Right lobe of liver (tissue), 6 donors: ENCODE measurements around the gene ERBB4. TPM values are rescaled to one million over a fixed set of nuclear protein-coding genes. Genes with fewer than 3 reads are reported as not detected.

Source experiments
- ATAC-seq, 4 donors: fragments of 200-7000 bp; cut with Tn5 transposase; one replicate each; pipeline ENCODE4 v1.9.1; 2020; ENCODE audit warnings: mild to moderate bottlenecking in 4 of 4, moderate library complexity in 4 of 4
- DNase-seq, 3 donors: peaks; one replicate each; pipeline ENCODE4 v3.0.0-alpha.2; 2020
- H3K27ac ChIP-seq, 3 donors: fragments of 200-600 bp; one replicate each; pipeline ENCODE4 v1.8.0; 2022
- H3K27me3 ChIP-seq, 2 donors: fragments of 200-600 bp; one replicate each; pipeline ENCODE4 v1.8.0; 2022
- H3K36me3 ChIP-seq, 4 donors: fragments of 200-600 bp; sonication (generic) in 1 of 4; one replicate each; pipeline versions ENCODE4 v1.5.1 to v1.8.0; 2017 to 2022; ENCODE audit warnings: control low read depth in 1 of 4
- H3K4me1 ChIP-seq, 4 donors: fragments of 200-600 bp; sonication (generic) in 1 of 4; one replicate each; pipeline versions ENCODE4 v1.5.1 to v1.8.0; 2017 to 2022; ENCODE audit warnings: control low read depth in 1 of 4
- H3K4me3 ChIP-seq, 3 donors: fragments of 200-600 bp; one replicate each; pipeline ENCODE4 v1.8.0; 2022
- H3K9me3 ChIP-seq, 4 donors: fragments of 200-600 bp; sonication (generic) in 1 of 4; one replicate each; pipeline versions ENCODE4 v1.5.1 to v1.8.0; 2017 to 2022; ENCODE audit warnings: control low read depth in 1 of 4
- CTCF ChIP-seq, 4 donors: fragments of 200-600 bp in 3 of 4; fragments of 450-650 bp in 1 of 4; IDR thresholded peaks; one replicate each; pipeline versions ENCODE4 v1.5.1 to v1.8.0; 2016 to 2022; ENCODE audit warnings: antibody characterized with exemption in 4 of 4, mild to moderate bottlenecking in 2 of 4
- POLR2A ChIP-seq: fragments of 450-650 bp; IDR thresholded peaks from one replicate; pipeline ENCODE4 v1.6.1; 2017; ENCODE audit warnings: antibody characterized with exemption, mild to moderate bottlenecking
- WGBS: methylation state at CpG from one replicate; pipeline ENCODE4 v1.1.6; 2018; ENCODE audit warnings: low coverage, low lambda C conversion rate; ENCODE audit not compliant: insufficient coverage; ENCODE audit errors: missing lambda C conversion rate; 5-methylcytosine and 5-hydroxymethylcytosine counted together
- intact Hi-C, 2 donors: fragments of 100-400 bp; cut with DNase I; formaldehyde crosslinking; loops; one replicate each; pipeline versions ENCODE4 v1.11.2 to v1.14.1; 2022
- total RNA-seq, 6 experiments: library from RNA; depleted of rRNA in 2 of 6; stranded (reverse); fragments of >200 nt in 2 of 6; fragmentation: NEBNext Ultra II Directional in 3 of 6; extraction: Animal tissue kit (Norgen Biotek cat#: 25700) in 3 of 6; gene quantifications; one replicate each; pipeline versions ENCODE4 v1.1.0 to v1.2.4, GENCODE V29; 2016 to 2023
- donor health status: DM: no; HTN: yes; CAD: no.
- donor health status: DM: no; HTN: no; CAD: no.
- donor health status: DM: no; HTN: no; CAD: no.
- donor health status: DM: no; HTN: yes; CAD: no.
- donor health status: DM: no; HTN: yes; CAD: no.

The ERBB4 gene
- total RNA-seq, 6 experiments from 2014 or later: 0.02 to 0.59 (median 0.08) TPM; not detected in 2

DNA sequence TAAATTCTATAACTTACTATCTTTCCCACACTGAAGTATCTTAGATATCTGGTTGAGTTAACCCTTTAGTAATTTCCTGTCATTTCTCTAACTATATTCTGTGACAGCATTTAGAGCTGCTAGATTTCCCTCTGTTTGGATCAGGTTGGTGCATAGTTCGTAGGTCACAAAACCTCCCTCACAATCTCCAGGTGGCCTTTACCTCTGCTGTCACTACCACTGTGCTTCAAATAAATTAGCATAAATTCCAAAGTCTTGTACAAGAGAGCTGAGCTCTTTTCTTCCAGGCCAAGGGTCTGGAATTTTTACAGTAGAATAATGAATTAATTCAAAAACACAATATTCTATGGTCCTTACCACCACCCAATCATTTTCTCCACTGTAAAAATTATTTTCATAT, 739.7 kb downstream of the ERBB4 start:
- H3K27ac ChIP-seq: no peak overlapping the region
- ATAC-seq (no peak), DNase-seq (no peak)
- no peak overlapping the region for H3K4me3 ChIP-seq
- no peaks in the 10 kb centered on the region for H3K4me1 ChIP-seq
- no peaks in the 10 kb centered on the region for H3K36me3 ChIP-seq
- WGBS: 18% methylated on average over 1 of the region's 1 CpG
- TF ChIP-seq POLR2A (no peak), CTCF (IDR thresholded peaks at IDR 0.05) (no peak)
- H3K27me3 ChIP-seq: no peaks in the 10 kb centered on the region
- intact Hi-C loops: no loop called here
- H3K9me3 ChIP-seq: no peaks in the 10 kb centered on the region

DNA sequence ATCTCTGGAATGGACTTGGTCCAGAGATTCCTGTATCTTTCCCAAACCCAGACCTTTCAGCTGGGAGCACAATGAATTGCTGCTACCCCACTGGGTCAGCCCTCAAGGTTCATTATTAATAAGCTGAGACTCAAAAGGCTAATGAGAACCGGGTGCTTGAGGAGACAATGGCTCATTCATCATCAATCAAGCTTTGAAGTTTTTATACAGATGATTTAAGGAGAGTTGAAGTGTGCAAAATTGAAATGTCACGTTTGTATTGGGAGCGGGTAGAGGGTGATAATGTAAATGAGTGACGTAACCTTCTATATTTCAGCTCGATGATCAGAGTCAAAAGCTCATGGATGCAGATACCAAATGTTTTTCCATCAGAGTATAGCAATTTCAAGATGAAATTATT, 744.9 kb downstream of the ERBB4 start:
- H3K9me3 ChIP-seq: no peaks in the 10 kb centered on the region
- WGBS: 46% methylated on average over 5 of the region's 5 CpGs
- H3K4me1 ChIP-seq: no peaks in the 10 kb centered on the region
- H3K27me3 ChIP-seq: no peaks in the 10 kb centered on the region
- DNase-seq (no peak), ATAC-seq (no peak)
- intact Hi-C loops: no loop called here
- H3K27ac ChIP-seq: no peak overlapping the region
- H3K36me3 ChIP-seq: no peaks in the 10 kb centered on the region
- TF ChIP-seq POLR2A (no peak), CTCF (IDR thresholded peaks at IDR 0.05) (no peak)
- H3K4me3 ChIP-seq: no peak overlapping the region

DNA sequence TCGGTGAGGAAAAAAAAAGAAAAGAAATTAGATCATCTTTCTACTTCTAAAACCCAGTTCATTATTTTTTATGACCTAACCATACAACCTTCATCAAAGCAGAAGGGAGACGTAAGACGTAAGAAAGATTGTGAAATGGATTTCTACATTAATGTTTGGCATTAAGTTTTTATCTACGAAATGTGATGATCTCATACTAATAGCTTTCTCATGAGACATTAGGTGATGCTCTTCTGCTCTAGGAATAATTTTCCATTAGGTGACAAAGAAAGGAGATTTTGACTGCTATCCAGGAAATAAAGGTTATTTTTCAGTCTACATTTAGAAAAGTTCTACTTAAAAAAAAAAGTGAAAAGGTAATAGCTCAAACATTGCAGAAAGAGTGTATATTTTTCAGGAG, 748.6 kb downstream of the ERBB4 start:
- intact Hi-C loops: no loop called here
- DNase-seq (no peak), ATAC-seq (no peak)
- Histone ChIP-seq H3K36me3 (no peaks in the 10 kb centered on the region), H3K4me1 (no peaks in the 10 kb centered on the region), H3K27ac (no peak overlapping the region), H3K9me3 (no peaks in the 10 kb centered on the region), H3K4me3 (no peak overlapping the region), H3K27me3 (no peaks in the 10 kb centered on the region)
- no peak for TF ChIP-seq CTCF (IDR thresholded peaks at IDR 0.05)
- TF ChIP-seq POLR2A: no peak
- 49% methylated on average over 4 of the region's 4 CpGs for WGBS

DNA sequence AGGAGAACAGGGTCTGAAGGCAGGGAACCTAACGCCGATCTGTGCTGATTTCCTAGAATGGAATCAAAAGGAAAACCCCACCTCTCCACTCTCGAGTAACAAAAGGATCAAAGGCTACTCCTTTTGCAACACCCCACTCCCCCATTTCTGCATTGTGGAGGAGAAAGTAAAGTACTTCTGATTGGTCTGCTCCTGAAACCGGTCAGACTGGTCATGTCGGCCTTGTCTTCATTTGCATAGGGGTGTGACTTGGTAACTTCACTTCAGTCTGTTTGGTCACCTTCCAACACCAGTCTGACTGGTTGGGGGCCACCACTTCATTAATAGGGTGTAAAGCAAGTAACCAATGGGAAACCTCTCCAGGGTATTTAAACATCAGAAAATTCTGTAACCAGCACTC, 771.9 kb downstream of the ERBB4 start:
- Histone ChIP-seq H3K27ac (no peak overlapping the region), H3K27me3 (no peaks in the 10 kb centered on the region), H3K36me3 (no peaks in the 10 kb centered on the region), H3K9me3 (no peaks in the 10 kb centered on the region), H3K4me1 (no peaks in the 10 kb centered on the region), H3K4me3 (no peak overlapping the region)
- WGBS: 63% methylated on average over 5 of the region's 5 CpGs
- intact Hi-C loops: no loop called here
- DNase-seq (no peak), ATAC-seq (no peak)
- TF ChIP-seq POLR2A: no peak
- no peak for TF ChIP-seq CTCF (IDR thresholded peaks at IDR 0.05)

- Histone ChIP-seq H3K4me1 (no peaks in the 10 kb centered on the region), H3K4me3 (no peak overlapping the region), H3K9me3 (no peaks in the 10 kb centered on the region), H3K27ac (no peak overlapping the region), H3K27me3 (no peaks in the 10 kb centered on the region), H3K36me3 (no peaks in the 10 kb centered on the region)
- no peak for TF ChIP-seq POLR2A
- DNase-seq (no peak), ATAC-seq (no peak)
- intact Hi-C loops: no loop called here
- 20% methylated on average over 2 of the region's 3 CpGs for whole genome bisulfite sequencing
Observed at GRCh38 chr2:211762479-211762878, 776.1 kb downstream of the ERBB4 start.
